A549 (cell line): Measurements from ENCODE around the gene DDN. TPM values are rescaled to one million over a fixed set of nuclear protein-coding genes. Genes with fewer than 3 reads are reported as not detected.

Source experiments
- ATAC-seq, 2 experiments: fragments of 200-7000 bp in 1 of 2; fragments of >200 bp in 1 of 2; cut with Nextera tagmentation in 1 of 2; cut with Tn5 transposase in 1 of 2; 3 replicates each; pipeline versions ENCODE4 v1.8.0 to v1.9.1; 2018 to 2020; ENCODE audit warnings: mild to moderate bottlenecking in 1 of 2, moderate library complexity in 1 of 2
- CTCF ChIA-PET: fragments of 300-600 bp; sonication (Branson Sonifier 250); formaldehyde crosslinking; extraction: SDS; loops from one replicate; lab custom pipeline; 2021; ENCODE audit warnings: antibody characterized with exemption, inconsistent platforms; lab: Yijun Ruan, JAX
- POLR2A ChIA-PET: fragments of 350-600 bp; formaldehyde crosslinking; extraction: SDS; loops from one replicate; lab custom pipeline; 2021; ENCODE audit warnings: antibody characterized with exemption, inconsistent platforms; lab: Yijun Ruan, JAX
- DNase-seq, 2 experiments: peaks; one replicate each; pipeline versions ENCODE4 v3.0.0 to v3.0.0-alpha.2; 2011 to 2016; ENCODE audit warnings: low read depth in 1 of 2, low spot score in 1 of 2
- FAIRE-seq: peaks from 2 replicates; lab custom pipeline; 2011; peaks lifted over from hg19 to GRCh38; lab: Jason Lieb, UNC
- H3K27ac ChIP-seq, 2 experiments: fragments of >200 bp; sonication (Bioruptor Twin); formaldehyde crosslinking; 3 replicates each; pipeline ENCODE4 v1.5.1; 2016 to 2017
- H3K4me1 ChIP-seq: fragments of >200 bp; sonication (Bioruptor Twin); formaldehyde crosslinking; 3 replicates; pipeline ENCODE4 v1.6.1; 2016
- H3K4me2 ChIP-seq: fragments of >200 bp; sonication (Bioruptor Twin); formaldehyde crosslinking; 3 replicates; pipeline ENCODE4 v1.6.1; 2016
- H3K4me3 ChIP-seq: fragments of >200 bp; sonication (Bioruptor Twin); formaldehyde crosslinking; 3 replicates; pipeline ENCODE4 v1.5.1; 2016
- H3K9me3 ChIP-seq: fragments of >200 bp; sonication (Bioruptor Twin); formaldehyde crosslinking; 3 replicates; pipeline ENCODE4 v1.6.1; 2016
- CBX2 ChIP-seq: fragments of 200-600 bp; sonication (generic); IDR thresholded peaks from 2 replicates; pipeline ENCODE4 v1.6.1; 2016; ENCODE audit warnings: low read depth, mild to moderate bottlenecking, borderline replicate concordance
- CBX8 ChIP-seq: fragments of 200-600 bp; sonication (generic); IDR thresholded peaks from 2 replicates; pipeline ENCODE4 v1.6.1; 2016
- CTCF ChIP-seq: fragments of >200 bp; sonication (Bioruptor Twin); formaldehyde crosslinking; IDR thresholded peaks from 3 replicates; pipeline ENCODE4 v1.5.1; 2016
- FOXS1 ChIP-seq: fragments of 250-450 bp; sonication (Bioruptor Pico); IDR thresholded peaks from 2 replicates; pipeline ENCODE4 v1.5.0; 2020; ENCODE audit warnings: mild to moderate bottlenecking, moderate library complexity
- HDAC2 ChIP-seq: fragments of 200-600 bp; sonication (generic); IDR thresholded peaks from 2 replicates; pipeline ENCODE4 v1.6.1; 2016
- HEYL ChIP-seq: fragments of 250-450 bp; sonication (Bioruptor Pico); IDR thresholded peaks from 2 replicates; pipeline ENCODE4 v1.8.0; 2021; ENCODE audit warnings: mild to moderate bottlenecking, moderate library complexity
- HOXB5 ChIP-seq: fragments of 250-450 bp; sonication (Bioruptor Pico); IDR thresholded peaks from 2 replicates; pipeline ENCODE4 v1.5.0; 2020; ENCODE audit warnings: mild to moderate bottlenecking, moderate library complexity
- JUNB ChIP-seq: fragments of >200 bp; sonication (Bioruptor Twin); formaldehyde crosslinking; IDR thresholded peaks from 2 replicates; pipeline ENCODE4 v1.6.1; 2016
- MAX ChIP-seq: IDR thresholded peaks from 2 replicates; pipeline ENCODE4 v1.6.1; 2012
- MAZ ChIP-seq: fragments of 150-350 bp; IDR thresholded peaks from 2 replicates; pipeline ENCODE4 v1.6.1; 2014; ENCODE audit warnings: antibody characterized with exemption, low read depth, low read length, borderline replicate concordance
- NPAS2 ChIP-seq: fragments of 250-450 bp; sonication (Bioruptor Pico); IDR thresholded peaks from 2 replicates; pipeline ENCODE4 v1.8.0; 2022; ENCODE audit warnings: mild to moderate bottlenecking, moderate library complexity, borderline replicate concordance
- RAD21 ChIP-seq, 2 experiments: fragments of >200 bp in 1 of 2; sonication (Bioruptor Twin) in 1 of 2; formaldehyde crosslinking in 1 of 2; IDR thresholded peaks in 1 of 2; conservative IDR thresholded peaks in 1 of 2; 2 replicates in 1 of 2; 3 replicates in 1 of 2; pipeline ENCODE4 v1.6.1; 2012 to 2018; ENCODE audit warnings: inconsistent platforms in 1 of 2
- SMC3 ChIP-seq: fragments of >200 bp; sonication (Bioruptor Twin); formaldehyde crosslinking; IDR thresholded peaks from 3 replicates; pipeline ENCODE4 v1.6.1; 2018; ENCODE audit warnings: inconsistent platforms
- TP53 ChIP-seq: fragments of 250-450 bp; sonication (Bioruptor Pico); IDR thresholded peaks from 2 replicates; pipeline ENCODE4 v1.5.0; 2021; ENCODE audit warnings: mild to moderate bottlenecking, moderate library complexity
- ZC3H11A ChIP-seq: fragments of 450-650 bp; IDR thresholded peaks from 2 replicates; pipeline ENCODE4 v1.6.1; 2014; ENCODE audit warnings: antibody characterized with exemption, mild to moderate bottlenecking
- ZNF302 ChIP-seq: fragments of 250-450 bp; sonication (Bioruptor Pico); IDR thresholded peaks from 2 replicates; pipeline ENCODE4 v1.9.0; 2021; ENCODE audit warnings: inconsistent platforms, mild to moderate bottlenecking, moderate library complexity
- WGBS: methylation state at CpG from one replicate; pipeline ENCODE4 v1.1.6; 2017; ENCODE audit errors: missing lambda C conversion rate; 5-methylcytosine and 5-hydroxymethylcytosine counted together
- polyA minus RNA-seq: library from RNA; depleted of rRNA, polyadenylated mRNA; stranded (reverse); fragments of >200 nt; gene quantifications from 2 replicates; pipeline ENCODE4 v1.2.3, GENCODE V29; 2011; rRNA and poly(A)+ RNA removed
- polyA plus RNA-seq, 4 experiments: library from polyadenylated mRNA; depleted of rRNA in 3 of 4; stranded (reverse); fragments of >200 nt; fragmentation: RNase III in 1 of 4; extraction: RNeasy Plus Mini Kit Qiagen cat#74134 plus additional on column Dnase treatment in 1 of 4; gene quantifications; 2 replicates in 3 of 4; 3 replicates in 1 of 4; pipeline ENCODE4 v1.2.3, GENCODE V29; 2011 to 2017
- TF ChIP-seq, protein P1 (sequence below): fragments of 450-650 bp; IDR thresholded peaks from 2 replicates; pipeline ENCODE4 v1.6.1; 2014; ENCODE audit warnings: antibody characterized with exemption

DDN gene
- polyA plus RNA-seq (2011; rRNA removed) (0.12 TPM in 2 replicates), polyA plus RNA-seq (2017; fragmentation: RNase III; extraction: RNeasy Plus Mini Kit Qiagen cat#74134 plus additional on column Dnase treatment) (0.34 to 0.50 TPM (median 0.38 TPM) in 3 replicates), polyA minus RNA-seq (0.08 and 0.19 TPM in 2 replicates)
- polyA plus RNA-seq (2012; cell fraction: cytosol; rRNA removed), result 0.16 and 0.25 TPM in 2 replicates
- polyA plus RNA-seq (2012; cell fraction: nucleus; rRNA removed), result 0.52 and 0.54 TPM in 2 replicates

DNA sequence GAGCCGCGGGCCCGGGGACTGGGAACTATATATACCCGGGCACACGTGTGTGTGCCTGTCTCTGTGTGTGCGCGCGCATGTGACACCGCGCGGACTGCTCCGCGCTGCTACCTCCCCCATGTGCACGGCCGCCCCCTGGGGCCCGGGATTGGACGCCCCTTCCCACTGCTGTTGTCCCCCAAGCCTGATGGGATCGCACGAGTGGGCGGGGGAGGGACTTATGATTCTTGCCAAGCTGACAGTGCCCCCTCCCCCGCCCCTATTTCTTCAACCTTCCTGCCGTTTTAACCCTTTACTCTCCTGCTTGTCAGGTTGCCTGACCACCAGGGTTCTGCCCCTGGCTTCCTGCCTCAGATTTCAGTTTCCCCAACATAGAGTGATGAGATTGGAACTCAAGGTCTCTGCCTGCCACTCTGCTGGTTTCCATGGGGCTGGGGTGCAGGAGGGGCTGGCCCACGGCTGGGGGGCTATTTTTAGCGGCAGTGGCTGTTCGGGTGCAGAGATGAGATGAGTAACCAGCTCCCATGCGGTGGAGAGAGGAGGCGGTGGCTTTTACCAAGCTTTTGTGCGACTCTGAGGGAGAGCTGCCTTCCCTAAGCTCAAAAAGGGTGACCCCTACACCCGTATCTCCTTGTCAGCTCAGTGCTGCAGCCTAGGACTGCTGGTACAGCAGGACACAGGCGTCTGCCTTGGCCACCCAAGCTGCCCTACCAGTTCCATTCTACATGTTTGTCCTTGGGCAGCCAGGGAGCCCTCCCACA lies at the start of gene DDN:
TSS of gene DDN (minus strand) at position 5 of the 761 bp plus-strand sequence. CDS start 88 bp downstream, outside the sequence.
- Histone ChIP-seq H3K4me3 (peak within 1 kb of the TSS; percentile 45), H3K4me2 (peak within 1 kb of the TSS; percentile 82), H3K4me1 (peaks cover 19% of the 10 kb centered on the region), H3K27ac (peak within 1 kb of the TSS; percentile 52 to 87), H3K9me3 (no peaks in the 10 kb centered on the region)
- TF ChIP-seq, protein P1, sequence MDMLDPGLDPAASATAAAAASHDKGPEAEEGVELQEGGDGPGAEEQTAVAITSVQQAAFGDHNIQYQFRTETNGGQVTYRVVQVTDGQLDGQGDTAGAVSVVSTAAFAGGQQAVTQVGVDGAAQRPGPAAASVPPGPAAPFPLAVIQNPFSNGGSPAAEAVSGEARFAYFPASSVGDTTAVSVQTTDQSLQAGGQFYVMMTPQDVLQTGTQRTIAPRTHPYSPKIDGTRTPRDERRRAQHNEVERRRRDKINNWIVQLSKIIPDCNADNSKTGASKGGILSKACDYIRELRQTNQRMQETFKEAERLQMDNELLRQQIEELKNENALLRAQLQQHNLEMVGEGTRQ, result no peak
- TF ChIP-seq TP53 (CRISPR knock-in tag) (no peak), HOXB5 (CRISPR knock-in tag) (no peak), MAZ (no peak), HEYL (CRISPR knock-in tag) (no peak), NPAS2 (CRISPR knock-in tag) (0 out of 2 replicates have a peak, but pooled peaks have one; percentile 44), CBX2 (no peak)
- no peak for FAIRE-seq
- ChIA-PET POLR2A (interaction anchor here (1.6 kb wide), 1 partner anchor 132 kb away, joined by 3 read pairs; the partner anchor contains the start of gene TUBA1B), CTCF (interaction anchor here (0.6 to 77.5 kb wide), 8 partner anchors 15 to 121 kb away, joined by 3 to 2584 read pairs (median 6); partner anchors contain the start of genes ARF3, FKBP11, PRKAG1 and WNT1)
- 7% methylated on average over 21 of the region's 30 CpGs for WGBS
- DNase-seq, result peak in 1 of 2 experiments; percentile 63
- ATAC-seq, result peak in 1 of 2 experiments; percentile 49; a peak in 3 of 6 replicates

DNA sequence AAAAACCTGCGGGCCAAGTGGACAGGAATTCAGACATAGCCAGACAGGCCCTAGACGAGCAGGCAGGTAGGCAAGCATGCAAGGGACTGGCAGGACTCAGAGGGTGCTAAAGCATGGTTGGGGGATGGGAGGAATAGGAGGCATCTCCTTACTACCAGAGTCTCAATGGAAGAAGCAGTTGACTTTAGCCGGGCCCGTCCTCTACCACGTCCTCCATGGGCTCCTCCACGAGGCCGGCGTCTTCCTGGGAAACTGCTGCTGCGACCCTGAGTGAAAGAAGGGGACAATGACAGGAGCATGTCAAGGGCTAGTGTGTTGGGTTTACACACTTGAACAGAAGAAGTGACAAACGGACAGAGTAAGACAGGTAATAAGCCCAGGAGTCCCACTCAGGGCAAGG lies 49.8 kb upstream of the DDN start:
- no peak overlapping the region for H3K4me3 ChIP-seq
- ATAC-seq, result no peak
- DNase-seq, result no peak
- WGBS, result 92% methylated on average over 10 of the region's 10 CpGs
- no peak for TF ChIP-seq JUNB
- TF ChIP-seq CBX8, result no peak
- TF ChIP-seq HDAC2, result no peak
- TF ChIP-seq ZNF302 (CRISPR knock-in tag), result no peak
- no peak for TF ChIP-seq SMC3
- TF ChIP-seq CBX2, result no peak
- no peak for TF ChIP-seq RAD21 (conservative IDR thresholded peaks at IDR 0.05 in 1 of 2, IDR thresholded peaks at IDR 0.05 in 1 of 2)
- no peak for TF ChIP-seq CTCF
- TF ChIP-seq MAX, result no peak
- TF ChIP-seq FOXS1 (CRISPR knock-in tag), result no peak
- no peak for TF ChIP-seq ZC3H11A
- ChIA-PET CTCF (interaction anchor here (1.3 to 2.4 kb wide), 3 partner anchors 15 to 53 kb away, joined by 3 to 15 read pairs (median 4); no protein-coding TSS in a partner anchor), POLR2A (interaction anchor here (0.6 to 1.9 kb wide), 2 partner anchors 11 to 574 kb away, joined by 3 to 7 read pairs; partner anchors contain the start of gene PRPF40B)
- no peak for FAIRE-seq
- no peak overlapping the region for H3K4me2 ChIP-seq
- peaks cover 15% of the 10 kb centered on the region for H3K4me1 ChIP-seq
- no peaks in the 10 kb centered on the region for H3K9me3 ChIP-seq
- no peak overlapping the region for H3K27ac ChIP-seq
